Hepatocyte (in vitro differentiated cells): ENCODE measurements around the gene TRAM2. TPM values are rescaled to one million over a fixed set of nuclear protein-coding genes. Genes with fewer than 3 reads are reported as not detected.

Experiments
- DNase-seq: peaks from one replicate; pipeline ENCODE4 v3.0.0-alpha.2; 2016; ENCODE audit warnings: low spot score
- H2AFZ ChIP-seq: fragments of 200-600 bp; sonication (generic); 2 replicates; pipeline ENCODE4 v1.6.0; 2016; ENCODE audit warnings: antibody characterized with exemption, mild to moderate bottlenecking
- H3K27ac ChIP-seq: fragments of 200-600 bp; sonication (generic); 2 replicates; pipeline ENCODE4 v1.5.1; 2016; ENCODE audit warnings: mild to moderate bottlenecking
- H3K27me3 ChIP-seq: fragments of 200-600 bp; sonication (generic); 2 replicates; pipeline ENCODE4 v1.6.1; 2016
- H3K36me3 ChIP-seq: fragments of 200-600 bp; sonication (generic); replicated peaks from 2 replicates; pipeline ENCODE4 v1.5.1; 2016; ENCODE audit warnings: low read depth; ENCODE audit not compliant: insufficient read depth
- H3K4me1 ChIP-seq: fragments of 200-600 bp; sonication (generic); 2 replicates; pipeline ENCODE4 v1.5.1; 2016; ENCODE audit warnings: mild to moderate bottlenecking, moderate library complexity; ENCODE audit not compliant: insufficient read depth
- H3K4me2 ChIP-seq: fragments of 200-600 bp; sonication (generic); 2 replicates; pipeline ENCODE4 v1.6.0; 2016
- H3K4me3 ChIP-seq: fragments of 200-600 bp; sonication (generic); 2 replicates; pipeline ENCODE4 v1.5.1; 2016; ENCODE audit warnings: mild to moderate bottlenecking
- H3K79me2 ChIP-seq: fragments of 200-600 bp; sonication (generic); 2 replicates; pipeline ENCODE4 v1.6.0; 2017; ENCODE audit warnings: mild to moderate bottlenecking
- H3K9me2 ChIP-seq: fragments of 200-600 bp; sonication (generic); replicated peaks from 2 replicates; pipeline ENCODE4 v1.6.0; 2017; ENCODE audit warnings: mild to moderate bottlenecking; ENCODE audit not compliant: insufficient read depth
- H3K9me3 ChIP-seq: fragments of 200-600 bp; sonication (generic); 2 replicates; pipeline ENCODE4 v1.5.1; 2016; ENCODE audit warnings: low read depth, mild to moderate bottlenecking
- H4K20me1 ChIP-seq: fragments of 200-600 bp; sonication (generic); 2 replicates; pipeline ENCODE4 v1.6.0; 2016; ENCODE audit warnings: mild to moderate bottlenecking; ENCODE audit not compliant: insufficient read depth, poor library complexity, severe bottlenecking
- EZH2 ChIP-seq: fragments of 200-600 bp; sonication (generic); IDR thresholded peaks from 2 replicates; pipeline ENCODE4 v1.6.1; 2016; ENCODE audit warnings: antibody characterized with exemption, mild to moderate bottlenecking, borderline replicate concordance
- EZH2phosphoT487 ChIP-seq: fragments of 200-600 bp; sonication (generic); IDR thresholded peaks from one replicate; pipeline ENCODE4 v1.6.1; 2018; ENCODE audit warnings: antibody characterized with exemption, mild to moderate bottlenecking, low read depth, moderate library complexity; ENCODE audit not compliant: unreplicated experiment, severe bottlenecking
- WGBS: methylation state at CpG from one replicate; pipeline ENCODE4 v1.1.6; 2016; ENCODE audit warnings: low lambda C conversion rate; ENCODE audit errors: missing lambda C conversion rate; 5-methylcytosine and 5-hydroxymethylcytosine counted together
- polyA plus RNA-seq: library from polyadenylated mRNA; unstranded; fragments of >200 nt; fragmentation: Nextera tagmentation; extraction: Ambion mirVana; gene quantifications from 2 replicates; pipeline ENCODE4 v1.2.1, GENCODE V29; 2016
- total RNA-seq: library from RNA; depleted of rRNA; stranded (reverse); fragments of >200 nt; gene quantifications from 2 replicates; pipeline ENCODE4 v1.2.3, GENCODE V29; 2014
- TF ChIP-seq, protein P1 (sequence below): fragments of 200-600 bp; sonication (generic); IDR thresholded peaks from 2 replicates; pipeline ENCODE4 v1.5.1; 2016; ENCODE audit warnings: antibody characterized with exemption, mild to moderate bottlenecking; ENCODE audit not compliant: poor library complexity

TRAM2 gene
- total and polyA plus RNA-seq, 2 experiments from 2014 or later, result 29.6 to 47.6 TPM

DNA sequence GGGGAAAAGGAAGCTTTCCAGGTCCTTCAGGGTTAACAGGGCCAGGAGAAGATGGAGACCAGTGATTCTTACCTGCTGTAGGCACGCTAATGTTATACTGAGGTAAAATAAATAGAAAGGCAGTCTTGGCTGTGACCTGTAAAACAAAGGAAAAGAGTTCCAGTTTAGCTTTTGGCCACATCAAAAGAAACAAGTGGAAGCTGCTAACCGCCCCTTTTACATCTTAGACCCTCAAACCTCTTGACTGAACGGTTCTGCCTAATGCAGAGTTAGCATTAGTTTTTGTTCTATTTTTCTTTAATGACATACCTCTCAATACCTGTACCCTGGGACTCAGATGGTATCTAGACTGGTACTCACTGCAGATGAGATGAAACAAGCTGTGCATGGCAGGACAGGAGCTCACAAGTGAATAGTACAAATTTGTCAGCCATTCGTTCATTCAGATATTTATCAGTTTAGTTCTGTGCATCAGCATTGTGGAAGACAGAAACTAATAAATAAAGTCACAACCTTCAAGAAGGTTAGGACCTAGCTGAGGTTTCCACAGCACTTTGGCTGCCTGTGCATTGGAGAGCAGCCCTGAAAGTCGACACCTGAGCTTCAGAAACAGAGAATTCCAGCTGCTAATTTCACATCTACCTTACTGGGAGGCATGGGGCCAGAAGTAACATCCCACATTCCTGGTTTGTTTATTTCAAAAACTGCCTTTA is 41.0 kb downstream of the TRAM2 start:
- H3K4me1 ChIP-seq, result peaks cover 4% of the 10 kb centered on the region
- H2AFZ ChIP-seq, result no peak overlapping the region
- no peaks in the 10 kb centered on the region for H3K27me3 ChIP-seq
- TF ChIP-seq, protein P1, sequence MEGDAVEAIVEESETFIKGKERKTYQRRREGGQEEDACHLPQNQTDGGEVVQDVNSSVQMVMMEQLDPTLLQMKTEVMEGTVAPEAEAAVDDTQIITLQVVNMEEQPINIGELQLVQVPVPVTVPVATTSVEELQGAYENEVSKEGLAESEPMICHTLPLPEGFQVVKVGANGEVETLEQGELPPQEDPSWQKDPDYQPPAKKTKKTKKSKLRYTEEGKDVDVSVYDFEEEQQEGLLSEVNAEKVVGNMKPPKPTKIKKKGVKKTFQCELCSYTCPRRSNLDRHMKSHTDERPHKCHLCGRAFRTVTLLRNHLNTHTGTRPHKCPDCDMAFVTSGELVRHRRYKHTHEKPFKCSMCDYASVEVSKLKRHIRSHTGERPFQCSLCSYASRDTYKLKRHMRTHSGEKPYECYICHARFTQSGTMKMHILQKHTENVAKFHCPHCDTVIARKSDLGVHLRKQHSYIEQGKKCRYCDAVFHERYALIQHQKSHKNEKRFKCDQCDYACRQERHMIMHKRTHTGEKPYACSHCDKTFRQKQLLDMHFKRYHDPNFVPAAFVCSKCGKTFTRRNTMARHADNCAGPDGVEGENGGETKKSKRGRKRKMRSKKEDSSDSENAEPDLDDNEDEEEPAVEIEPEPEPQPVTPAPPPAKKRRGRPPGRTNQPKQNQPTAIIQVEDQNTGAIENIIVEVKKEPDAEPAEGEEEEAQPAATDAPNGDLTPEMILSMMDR, result no peak
- TF ChIP-seq EZH2, result no peak
- no peak for TF ChIP-seq EZH2phosphoT487
- no peaks in the 10 kb centered on the region for H3K9me3 ChIP-seq
- peaks cover 24% of the 10 kb centered on the region for H4K20me1 ChIP-seq
- H3K4me2 ChIP-seq, result no peak overlapping the region
- no peak overlapping the region for H3K27ac ChIP-seq
- DNase-seq, result no peak
- H3K9me2 ChIP-seq, result no peaks in the 10 kb centered on the region
- no peak overlapping the region for H3K4me3 ChIP-seq
- H3K79me2 ChIP-seq, result peaks cover 62% of the 10 kb centered on the region
- WGBS, result 79% methylated on average over 5 of the region's 5 CpGs
- H3K36me3 ChIP-seq, result no peaks in the 10 kb centered on the region

DNA sequence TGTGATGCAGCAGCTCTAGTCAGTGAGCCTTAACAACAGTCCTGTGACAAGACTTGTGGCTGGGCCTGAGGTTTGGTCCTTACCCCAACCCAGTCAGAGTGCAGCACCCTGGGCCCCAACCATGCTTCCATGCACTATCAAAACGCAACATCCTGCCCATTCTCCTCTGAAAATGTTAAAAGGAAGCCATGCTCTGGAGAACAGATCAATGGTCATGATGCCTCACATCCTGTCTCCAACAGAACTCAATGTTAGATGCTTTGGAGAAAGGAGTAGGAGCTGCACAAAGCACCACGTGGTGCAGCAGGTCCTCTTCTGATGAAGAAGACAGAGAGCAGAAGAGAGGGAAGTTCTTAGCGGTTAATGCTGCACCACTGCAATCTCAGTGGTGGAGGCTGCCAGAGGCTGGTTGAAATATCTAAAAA is 41.9 kb downstream of the TRAM2 start:
- H3K36me3 ChIP-seq, result no peaks in the 10 kb centered on the region
- peaks cover 59% of the 10 kb centered on the region for H3K79me2 ChIP-seq
- no peak overlapping the region for H3K27ac ChIP-seq
- no peak for DNase-seq
- H3K9me3 ChIP-seq, result no peaks in the 10 kb centered on the region
- H2AFZ ChIP-seq, result no peak overlapping the region
- peaks cover 19% of the 10 kb centered on the region for H4K20me1 ChIP-seq
- no peak for TF ChIP-seq EZH2
- TF ChIP-seq, protein P1, result no peak
- TF ChIP-seq EZH2phosphoT487, result no peak
- 100% methylated on average over 3 of the region's 3 CpGs for WGBS
- no peak overlapping the region for H3K4me2 ChIP-seq
- no peak overlapping the region for H3K4me3 ChIP-seq
- no peaks in the 10 kb centered on the region for H3K27me3 ChIP-seq
- H3K9me2 ChIP-seq, result no peaks in the 10 kb centered on the region
- H3K4me1 ChIP-seq, result peaks cover 4% of the 10 kb centered on the region

DNA sequence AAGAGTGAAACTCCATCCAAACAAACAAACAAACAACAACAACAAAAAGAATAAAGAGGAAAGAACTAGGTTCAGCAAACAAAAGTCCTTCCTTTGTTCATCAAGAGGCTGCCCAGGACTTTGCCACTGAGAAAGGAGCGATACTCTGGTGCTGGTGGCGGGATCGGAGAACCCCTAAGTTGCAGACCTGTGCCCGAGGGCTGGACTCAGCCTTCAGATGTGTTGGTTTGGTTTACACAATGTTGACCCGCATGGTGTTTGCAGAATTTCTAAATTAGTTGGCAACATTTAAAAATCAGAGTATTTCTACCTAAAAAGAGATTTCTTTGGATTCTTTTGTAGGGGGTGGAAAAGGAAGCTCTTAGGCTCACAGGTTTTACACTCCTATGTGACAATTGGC is 42.5 kb downstream of the TRAM2 start:
- TF ChIP-seq, protein P1, result no peak
- TF ChIP-seq EZH2 (no peak), EZH2phosphoT487 (no peak)
- H3K4me3 ChIP-seq, result no peak overlapping the region
- no peaks in the 10 kb centered on the region for H3K9me3 ChIP-seq
- no peak for DNase-seq
- H3K27ac ChIP-seq, result no peak overlapping the region
- no peaks in the 10 kb centered on the region for H3K9me2 ChIP-seq
- H2AFZ ChIP-seq, result no peak overlapping the region
- no peaks in the 10 kb centered on the region for H3K36me3 ChIP-seq
- H3K4me2 ChIP-seq, result no peak overlapping the region
- peaks cover 57% of the 10 kb centered on the region for H3K79me2 ChIP-seq
- WGBS, result 98% methylated on average over 5 of the region's 5 CpGs
- peaks cover 16% of the 10 kb centered on the region for H4K20me1 ChIP-seq
- no peaks in the 10 kb centered on the region for H3K27me3 ChIP-seq
- peaks cover 4% of the 10 kb centered on the region for H3K4me1 ChIP-seq
